HepG2 (cell line): Measurements from ENCODE around the gene SNAP23. TPM values are rescaled to one million over a fixed set of nuclear protein-coding genes. Genes with fewer than 3 reads are reported as not detected.

Source experiments
- ATAC-seq: fragments of 200-7000 bp; cut with Tn5 transposase; 3 replicates; pipeline ENCODE4 v1.9.1; 2020; ENCODE audit warnings: mild to moderate bottlenecking, moderate library complexity
- BruUV-seq: library from RNA; stranded (reverse); fragments of 400-500 nt; replicated peaks from 2 replicates; lab custom pipeline; 2021; lab: Mats Ljungman, UMichigan
- CTCF ChIA-PET: fragments of 300-600 bp; formaldehyde crosslinking; extraction: SDS; loops from one replicate; lab custom pipeline; 2021; ENCODE audit warnings: low total read pairs, inconsistent platforms, low intra/inter-chr PET ratio; lab: Yijun Ruan, JAX
- POLR2A ChIA-PET: fragments of 350-600 bp; sonication (Branson Sonifier 250); formaldehyde crosslinking; loops from one replicate; lab custom pipeline; 2020; ENCODE audit warnings: antibody characterized with exemption, inconsistent platforms; lab: Yijun Ruan, JAX
- DNase-seq: peaks from one replicate; pipeline ENCODE4 v3.0.0-alpha.2; 2015; ENCODE audit warnings: low spot score
- FAIRE-seq: peaks from 3 replicates; lab custom pipeline; 2011; peaks lifted over from hg19 to GRCh38; lab: Jason Lieb, UNC
- H2AFZ ChIP-seq: one replicate; pipeline ENCODE4 v1.6.1; 2011; ENCODE audit warnings: low read length, inconsistent platforms
- H3K27ac ChIP-seq: fragments of 300-600 bp; 3 replicates; pipeline ENCODE4 v1.8.0; 2011; ENCODE audit warnings: mixed run types, mild to moderate bottlenecking, mixed read lengths, low read length, inconsistent platforms; ENCODE audit not compliant: insufficient read depth; ENCODE audit errors: extremely low read length
- H3K27me3 ChIP-seq, 2 experiments: fragments of 200-600 bp in 1 of 2; 2 replicates in 1 of 2; 3 replicates in 1 of 2; pipeline versions ENCODE4 v1.6.0 to v1.8.0; 2011; ENCODE audit warnings: low read length in 2 of 2, mild to moderate bottlenecking in 2 of 2, moderate library complexity in 2 of 2, inconsistent platforms in 1 of 2; ENCODE audit not compliant: insufficient read depth in 2 of 2, control insufficient read depth in 1 of 2
- H3K36me3 ChIP-seq, 2 experiments: fragments of 200-600 bp in 1 of 2; replicated peaks in 1 of 2; 2 replicates in 1 of 2; 3 replicates in 1 of 2; pipeline versions ENCODE4 v1.5.1 to v1.8.0; 2011; ENCODE audit warnings: low read length in 2 of 2, inconsistent platforms in 1 of 2; ENCODE audit not compliant: insufficient read depth in 2 of 2, control insufficient read depth in 1 of 2
- H3K4me1 ChIP-seq: 2 replicates; pipeline ENCODE4 v1.5.1; 2012; ENCODE audit warnings: low read length, inconsistent platforms; ENCODE audit not compliant: insufficient read depth
- H3K4me2 ChIP-seq: 2 replicates; pipeline ENCODE4 v1.6.0; 2011; ENCODE audit warnings: low read depth, low read length, inconsistent platforms
- H3K4me3 ChIP-seq, 3 experiments: fragments of 200-600 bp in 1 of 3; sonication (generic), shearing (Covaris generic) in 1 of 3; replicated peaks in 1 of 3; 2 replicates each; pipeline ENCODE4 v1.5.1; 2011 to 2016; ENCODE audit warnings: low read length in 3 of 3, inconsistent platforms in 2 of 3, low read depth in 2 of 3, mild to moderate bottlenecking in 2 of 3, control low read depth in 1 of 3, mixed read lengths in 1 of 3; ENCODE audit not compliant: insufficient read depth in 1 of 3
- H3K79me2 ChIP-seq: one replicate; pipeline ENCODE4 v1.6.1; 2011; ENCODE audit warnings: low read length, inconsistent platforms; ENCODE audit not compliant: insufficient read depth
- H3K9ac ChIP-seq: 2 replicates; pipeline ENCODE4 v1.6.0; 2011; ENCODE audit warnings: mild to moderate bottlenecking, low read depth, low read length, inconsistent platforms; ENCODE audit not compliant: insufficient read depth
- H3K9me3 ChIP-seq: 2 replicates; pipeline ENCODE4 v1.5.1; 2012; ENCODE audit warnings: mild to moderate bottlenecking, low read length
- H4K20me1 ChIP-seq: 2 replicates; pipeline ENCODE4 v1.6.0; 2011; ENCODE audit warnings: inconsistent platforms, mild to moderate bottlenecking, low read length, moderate library complexity; ENCODE audit not compliant: insufficient read depth
- ARNTL ChIP-seq: sonication (generic); formaldehyde crosslinking; IDR thresholded peaks from 2 replicates; pipeline ENCODE4 v1.4.0; 2020; ENCODE audit warnings: mild to moderate bottlenecking, missing genetic modification reagents
- HNF1A ChIP-seq, 2 experiments: sonication (generic) in 1 of 2; formaldehyde crosslinking in 1 of 2; IDR thresholded peaks; 2 replicates each; pipeline versions ENCODE4 v1.4.0 to v1.6.1; 2016 to 2020; ENCODE audit warnings: borderline replicate concordance in 1 of 2, low read depth in 1 of 2, mild to moderate bottlenecking in 1 of 2, missing genetic modification reagents in 1 of 2
- HNRNPUL1 ChIP-seq: fragments of 200-400 bp; formaldehyde crosslinking; IDR thresholded peaks from 2 replicates; pipeline ENCODE4 v1.6.1; 2017; ENCODE audit warnings: low read depth, mild to moderate bottlenecking, low read length, moderate library complexity
- POLR2G ChIP-seq: fragments of 200-400 bp; formaldehyde crosslinking; IDR thresholded peaks from 2 replicates; pipeline ENCODE4 v1.6.1; 2018; ENCODE audit warnings: mild to moderate bottlenecking, low read depth, low read length, moderate library complexity
- REPIN1 ChIP-seq: sonication (generic); formaldehyde crosslinking; IDR thresholded peaks from 2 replicates; pipeline ENCODE4 v1.8.0; 2022; ENCODE audit warnings: missing genetic modification reagents, low read depth, mild to moderate bottlenecking, borderline replicate concordance
- TFAP4 ChIP-seq: sonication (generic); IDR thresholded peaks from 2 replicates; pipeline ENCODE4 v1.6.1; 2016; ENCODE audit warnings: low read depth, borderline replicate concordance
- TFDP1 ChIP-seq: IDR thresholded peaks from 2 replicates; pipeline ENCODE4 v1.6.1; 2016; ENCODE audit warnings: missing compliant biosample characterization, missing genetic modification reagents, borderline replicate concordance
- ZNF232 ChIP-seq: sonication (generic); formaldehyde crosslinking; IDR thresholded peaks from 2 replicates; pipeline ENCODE4 v1.4.0; 2020; ENCODE audit warnings: missing genetic modification reagents, borderline replicate concordance
- ZNF34 ChIP-seq: sonication (generic); formaldehyde crosslinking; IDR thresholded peaks from 2 replicates; pipeline ENCODE4 v1.4.0; 2020; ENCODE audit warnings: mild to moderate bottlenecking, missing genetic modification reagents, borderline replicate concordance
- ZNF414 ChIP-seq: sonication (generic); formaldehyde crosslinking; IDR thresholded peaks from 2 replicates; pipeline ENCODE4 v1.5.0; 2020; ENCODE audit warnings: missing genetic modification reagents
- ZNF512 ChIP-seq: sonication (generic); formaldehyde crosslinking; IDR thresholded peaks from 2 replicates; pipeline ENCODE4 v1.4.0; 2020; ENCODE audit warnings: mild to moderate bottlenecking, missing genetic modification reagents
- ZNF891 ChIP-seq: sonication (generic); formaldehyde crosslinking; IDR thresholded peaks from 2 replicates; pipeline ENCODE4 v1.5.0; 2020; ENCODE audit warnings: mild to moderate bottlenecking, missing genetic modification reagents
- ZZZ3 ChIP-seq: sonication (generic); formaldehyde crosslinking; IDR thresholded peaks from 2 replicates; pipeline ENCODE4 v1.4.0; 2020; ENCODE audit warnings: missing genetic modification reagents, mild to moderate bottlenecking, borderline replicate concordance
- WGBS: methylation state at CpG from one replicate; pipeline ENCODE4 v1.1.6; 2017; ENCODE audit warnings: low lambda C conversion rate; 5-methylcytosine and 5-hydroxymethylcytosine counted together
- in situ Hi-C: cut with HindIII; loops from 2 replicates; pipeline ENCODE4 v1.10.0; 2017; ENCODE audit warnings: low pct_unique_long_range_greater_than_20kb; ENCODE audit not compliant: extremely low pct_ligation_motif_present
- intact Hi-C: fragments of 100-400 bp; cut with micrococcal nuclease; formaldehyde crosslinking; loops from one replicate; pipeline ENCODE4 v1.10.0; 2022; ENCODE audit not compliant: unreplicated experiment
- polyA plus RNA-seq, 8 experiments: library from polyadenylated mRNA; depleted of rRNA in 3 of 8; stranded (reverse) in 7 of 8; unstranded in 1 of 8; fragments of >200 nt; fragmentation: Illumina TruSeq in 4 of 8; extraction: Trizol in 4 of 8; gene quantifications; 2 replicates each; pipeline versions ENCODE4 v1.2.1 to v1.2.3, GENCODE V29; 2011 to 2016; ENCODE audit warnings: low read depth in 4 of 8, missing spikeins in 1 of 8, mixed read lengths in 1 of 8; ENCODE audit not compliant: insufficient read depth in 1 of 8
- total RNA-seq, 5 experiments: library from RNA; depleted of rRNA; stranded (reverse); fragments of >200 nt; fragmentation: Illumina TruSeq; extraction: Trizol; gene quantifications; 2 replicates each; pipeline ENCODE4 v1.2.3, GENCODE V29; 2016; ENCODE audit warnings: low read depth in 1 of 5

Gene SNAP23
- total and polyA plus RNA-seq, 2 of the 13 experiments (the other 11 are each of a cell fraction or from before 2014, with no cell fraction given) = 37.0 to 101 TPM

GRCh38 chr15:42483677-42484076 lies 11.8 kb upstream of the SNAP23 start (continued):
- no peak for TF ChIP-seq ZNF414

- Histone ChIP-seq H3K79me2 (peaks cover 36% of the 10 kb centered on the region), H3K4me3 (peak overlapping the region; percentile 91 to 95 (median 94)), H3K4me2 (peak overlapping the region; percentile 86), H3K9ac (peak overlapping the region; percentile 98), H3K4me1 (peaks cover 58% of the 10 kb centered on the region), H2AFZ (peak overlapping the region; percentile 76), H3K36me3 (no peaks in the 10 kb centered on the region), H3K27me3 (no peaks in the 10 kb centered on the region; a peak in 1 of 5 replicates), H3K27ac (peak overlapping the region; percentile 94), H4K20me1 (no peaks in the 10 kb centered on the region), H3K9me3 (no peaks in the 10 kb centered on the region)
- DNase-seq (no peak), ATAC-seq (peak; percentile 4; the same call in 1 of the 3 replicates), FAIRE-seq (no peak)
- intact Hi-C loops = loop anchor here (2.0 to 5.0 kb wide), 2 partner anchors 59 to 162 kb away; partner anchors contain the start of genes HAUS2 and LRRC57
- in situ Hi-C loops = no loop called here
- TSS peak; percentile 59 for BruUV-seq
- 8% methylated on average over 11 of the region's 11 CpGs for WGBS
- ChIA-PET POLR2A (interaction anchor here (0.7 to 1.9 kb wide), 6 partner anchors 9 to 517 kb away, joined by 3 to 10 read pairs (median 6); partner anchors contain the start of genes GANC, STARD9 and TMEM87A), CTCF (no interaction called here)
- TF ChIP-seq ZNF891 (CRISPR knock-in tag) (no peak), ZNF232 (CRISPR knock-in tag) (no peak), TFAP4 (no peak), HNF1A (IDR thresholded peaks at IDR 0.05; ENCODE audit: low read depth) (no peak), HNF1A (CRISPR knock-in tag; IDR thresholded peaks at IDR 0.05; ENCODE audit: borderline replicate concordance) (no peak), HNRNPUL1 (no peak), REPIN1 (no peak), TFDP1 (CRISPR knock-in tag) (no peak), POLR2G (no peak), ARNTL (CRISPR knock-in tag) (0 out of 2 replicates have a peak, but pooled peaks have one; percentile 2), ZZZ3 (CRISPR knock-in tag) (0 out of 2 replicates have a peak, but pooled peaks have one; percentile 9), ZNF512 (0 out of 2 replicates have a peak, but pooled peaks have one; percentile 21), ZNF34 (CRISPR knock-in tag) (no peak)
Observed at GRCh38 chr15:42490291-42490670, 5.2 kb upstream of the SNAP23 start.
